Smooth muscle cell of the brain vasculature (primary cell): ENCODE results near the gene GTSE1.
A peak's percentile ranks its signal among the peaks of the same experiment; 100 is the strongest.

ENCODE experiments used
- DNase-seq: peaks from one replicate; pipeline ENCODE4 v3.0.0-alpha.2; 2012; ENCODE audit warnings: low read depth, low spot score

GTSE1 gene

GRCh38 chr22:46351767-46352166 is 55.1 kb downstream of the GTSE1 start:
- DNase-seq: no peak

- no peak for DNase-seq
Observed at GRCh38 chr22:46352276-46352675, 55.6 kb downstream of the GTSE1 start.

- no peak for DNase-seq
Observed at GRCh38 chr22:46352691-46353386, 56.2 kb downstream of the GTSE1 start.

DNA sequence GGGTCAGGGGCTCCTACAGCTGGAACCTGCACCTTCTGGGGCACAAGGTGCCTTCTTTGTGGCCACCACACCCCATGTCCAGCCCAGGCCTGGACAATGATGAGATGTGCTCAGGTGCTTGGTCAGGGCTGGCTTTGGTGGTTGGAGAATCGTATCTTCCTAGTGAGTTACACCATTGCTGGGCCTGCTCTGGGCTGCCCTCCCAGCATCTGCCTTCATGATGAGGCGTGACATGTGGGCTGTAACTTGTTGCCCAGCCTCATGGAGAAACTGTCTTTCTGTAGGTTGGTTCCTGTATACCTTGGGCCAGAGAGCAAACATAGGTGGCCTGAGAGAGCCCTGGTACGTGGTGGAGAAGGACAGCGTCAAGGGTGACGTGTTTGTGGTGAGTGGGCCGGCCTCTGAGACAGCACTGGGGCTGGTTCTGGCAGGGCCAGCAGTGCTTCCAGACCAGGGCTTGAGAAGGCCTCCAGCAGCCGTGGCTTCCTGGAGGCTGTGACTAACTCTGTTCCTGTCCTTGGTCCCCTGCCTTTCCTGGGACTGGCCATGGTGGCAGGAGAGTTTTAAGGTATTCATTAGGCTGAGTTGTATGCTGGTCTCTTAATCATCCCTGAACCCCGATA is 56.9 kb downstream of the GTSE1 start:
- DNase-seq: no peak

- DNase-seq: no peak
Observed at GRCh38 chr22:46354176-46354992, 57.7 kb downstream of the GTSE1 start.

DNA sequence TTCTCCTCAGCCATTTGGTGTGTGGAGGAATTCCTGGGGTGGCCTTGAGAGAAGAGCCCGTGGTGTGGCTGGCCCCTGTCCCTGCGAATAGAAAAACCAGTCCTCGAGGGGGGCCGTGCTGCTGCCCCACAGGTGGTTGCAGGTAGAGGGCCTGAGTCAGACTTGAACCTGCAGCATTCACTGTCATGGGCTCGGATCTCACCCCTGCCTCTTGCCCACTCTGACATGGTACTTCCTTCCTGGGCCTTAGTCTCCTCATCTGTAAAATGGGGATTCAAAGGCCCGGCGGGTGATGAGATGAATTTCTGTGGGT is 58.3 kb downstream of the GTSE1 start:
- DNase-seq: no peak

DNA sequence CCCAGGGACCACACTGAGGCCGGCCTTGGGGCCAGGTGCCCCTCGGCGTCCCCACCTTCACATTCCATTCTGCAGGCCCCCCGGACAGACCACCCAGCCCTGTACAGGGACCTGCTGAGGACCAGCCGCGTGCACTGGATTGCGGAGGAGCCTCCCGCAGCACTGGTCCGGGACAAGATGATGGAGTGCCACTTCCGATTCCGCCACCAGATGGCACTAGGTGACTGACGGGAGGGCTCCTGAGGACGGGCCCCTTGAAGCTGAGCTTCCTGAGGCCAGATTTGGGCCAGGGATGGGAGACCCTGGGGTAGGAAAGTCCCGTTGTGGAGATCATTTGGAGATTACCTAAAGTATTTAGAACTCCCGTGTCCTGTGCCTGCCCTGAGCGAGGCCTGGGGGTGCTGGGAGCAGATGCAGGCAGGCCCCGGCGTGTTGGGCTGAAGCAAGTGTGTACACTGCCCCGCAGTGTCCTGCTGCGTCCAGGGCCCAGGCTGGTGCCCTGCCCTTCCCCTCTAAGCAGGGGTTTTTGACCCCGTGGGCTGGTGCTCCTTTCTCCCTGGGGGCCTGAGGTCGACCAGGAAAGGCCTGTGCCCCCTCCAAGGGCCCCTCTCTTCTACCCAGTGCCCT is 58.8 kb downstream of the GTSE1 start:
- peak; percentile 31 for DNase-seq

GRCh38 chr22:46355996-46356471 is 59.4 kb downstream of the GTSE1 start:
- no peak for DNase-seq

GRCh38 chr22:46356496-46357480 is 60.1 kb downstream of the GTSE1 start:
- DNase-seq: no peak

DNA sequence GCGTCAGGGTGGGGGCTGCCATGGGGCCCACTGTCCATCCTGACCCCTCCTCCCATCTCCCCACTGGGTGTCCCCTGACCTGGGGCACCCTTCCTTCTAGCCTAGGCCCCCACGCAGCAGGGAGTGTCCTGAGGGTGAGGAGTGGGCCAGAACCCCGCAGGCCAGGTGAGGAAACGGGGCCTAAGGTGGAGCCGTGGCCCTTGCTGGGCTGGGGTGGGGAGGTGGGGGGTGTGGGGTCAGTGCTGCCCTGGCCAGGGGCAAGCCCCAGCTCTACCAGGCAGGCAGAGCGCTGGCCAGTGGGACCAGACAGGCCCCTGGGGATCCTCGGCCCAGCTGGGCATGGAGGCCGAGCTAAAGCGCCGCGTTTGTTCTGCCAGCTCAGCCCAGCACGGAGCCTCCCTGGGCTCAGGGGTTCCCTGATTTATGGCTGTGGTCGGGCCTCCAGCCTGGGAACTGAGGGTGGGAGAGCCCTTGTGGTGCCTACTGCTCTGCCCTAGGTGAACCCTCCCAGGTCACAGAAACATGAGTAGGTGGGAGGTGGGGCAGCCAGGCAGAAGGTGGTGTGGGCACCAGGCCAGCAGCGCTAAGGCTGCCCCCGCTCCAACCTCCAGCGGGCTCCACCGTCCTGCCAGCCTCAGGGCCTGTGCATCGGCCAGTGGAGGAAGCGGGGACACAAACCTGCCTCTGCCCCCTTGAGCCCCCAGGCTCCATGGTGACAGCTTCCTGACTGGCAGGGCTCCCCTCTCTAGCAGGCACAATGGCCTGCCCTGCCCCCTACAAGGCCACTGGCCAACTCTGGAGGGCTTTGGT is 61.2 kb downstream of the GTSE1 start:
- no peak for DNase-seq

GRCh38 chr22:46358766-46359165 is 62.1 kb downstream of the GTSE1 start:
- DNase-seq: no peak

GRCh38 chr22:46359362-46359761 is 62.7 kb downstream of the GTSE1 start:
- DNase-seq: no peak

DNA sequence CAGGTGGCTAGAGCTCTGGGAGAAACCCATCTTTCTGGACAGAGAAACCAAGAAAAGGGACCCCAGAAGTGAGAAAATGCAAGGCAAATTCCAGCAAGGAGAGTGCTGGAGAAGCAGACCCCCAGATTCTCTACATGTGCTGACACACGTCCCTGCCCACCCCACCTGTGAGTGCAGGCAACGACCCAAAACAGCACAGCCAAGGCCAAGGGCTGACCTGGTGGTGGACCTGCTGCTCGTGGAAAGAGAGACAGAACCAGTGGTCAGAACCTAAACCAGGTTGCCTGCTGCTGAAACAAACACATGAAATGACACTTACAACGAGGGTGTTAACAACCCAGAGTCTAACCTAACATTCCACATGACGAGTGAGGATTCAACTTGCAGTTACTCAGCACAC is 63.4 kb downstream of the GTSE1 start:
- DNase-seq: no peak

DNA sequence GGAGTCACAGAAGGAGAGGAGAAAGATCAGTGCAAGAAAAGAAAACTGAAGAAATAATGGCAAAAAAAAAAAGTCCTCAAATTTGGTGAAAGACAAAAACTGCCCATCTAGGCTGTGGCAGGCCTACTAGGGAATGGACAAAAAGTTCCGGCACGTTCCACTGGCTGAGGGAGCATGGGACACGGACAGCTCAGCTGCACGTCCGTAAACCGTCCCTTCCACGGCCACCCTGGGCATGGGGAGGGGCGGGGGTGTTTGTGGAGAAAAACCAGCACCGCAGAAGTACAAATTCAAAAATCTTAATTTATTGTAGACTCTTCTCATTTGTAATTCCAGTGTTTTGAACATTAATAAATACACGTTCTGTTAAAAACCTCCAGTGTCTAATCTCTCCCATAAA is 64.2 kb downstream of the GTSE1 start:
- DNase-seq: no peak

GRCh38 chr22:46361826-46362202 is 65.1 kb downstream of the GTSE1 start:
- no peak for DNase-seq

DNA sequence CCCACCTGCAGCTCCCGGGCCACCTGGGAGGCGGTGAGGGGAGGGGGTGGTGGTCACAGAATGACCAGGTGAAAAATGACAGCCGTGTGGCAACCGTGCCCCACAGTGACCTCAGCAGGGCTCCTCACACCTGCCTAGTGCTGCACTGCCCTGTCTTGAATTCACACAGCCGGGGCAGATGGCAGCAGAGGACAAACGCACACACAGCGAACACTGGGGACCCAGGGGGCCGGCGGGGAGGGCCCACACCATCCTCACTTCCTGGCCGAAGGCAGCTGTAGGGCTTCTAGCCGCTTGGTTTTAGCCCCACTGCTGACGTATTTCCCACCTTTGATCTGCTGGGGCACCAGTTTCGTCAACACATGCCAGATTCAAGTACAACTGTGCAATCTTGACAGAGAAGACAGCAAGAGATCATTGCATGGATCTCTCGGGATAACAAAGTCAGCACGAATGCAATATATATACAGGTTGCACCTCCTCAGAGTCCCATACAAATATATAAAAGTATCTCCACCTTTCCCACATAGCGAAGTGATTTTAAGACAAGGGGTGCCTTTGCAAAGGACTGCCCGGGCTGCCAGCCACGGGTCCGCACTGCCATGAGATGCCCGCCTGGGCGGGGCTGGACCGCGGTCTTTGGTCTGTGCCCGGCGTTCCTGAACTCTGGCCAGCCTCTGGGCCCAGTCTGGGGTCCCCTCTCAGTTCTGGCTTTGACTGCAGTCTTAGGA is 65.7 kb downstream of the GTSE1 start:
- no peak for DNase-seq

GRCh38 chr22:46362934-46363515 is 66.4 kb downstream of the GTSE1 start:
- no peak for DNase-seq

- no peak for DNase-seq
Observed at GRCh38 chr22:46363611-46364321, 67.1 kb downstream of the GTSE1 start.
